Measurements from ENCODE around the gene BHLHE40.

BHLHE40 gene

GRCh38 chr3:4943549-4943948 is 35.7 kb upstream of the BHLHE40 start:
- no peak for TF ChIP-seq SIN3A (IDR thresholded peaks at IDR 0.05; ENCODE audit: borderline replicate concordance, insufficient read depth, low read length)

- no peak for TF ChIP-seq TAF1 (IDR thresholded peaks at IDR 0.05; ENCODE audit: borderline replicate concordance, insufficient read depth, low read length)
- no peak for TF ChIP-seq SIN3A (IDR thresholded peaks at IDR 0.05; ENCODE audit: borderline replicate concordance, insufficient read depth, low read length)
- TF ChIP-seq POLR2AphosphoS5 (IDR thresholded peaks at IDR 0.05; ENCODE audit: low read depth, low read length), result no peak
Measured at GRCh38 chr3:4945324-4945723, 33.9 kb upstream of the BHLHE40 start.

- no peak for TF ChIP-seq FOXP2 (optimal IDR thresholded peaks at IDR 0.05; ENCODE audit: borderline replicate concordance, extremely low read depth, extremely low read length, insufficient read depth)
- TF ChIP-seq TAF1 (IDR thresholded peaks at IDR 0.05; ENCODE audit: borderline replicate concordance, insufficient read depth, low read length), result no peak
- no peak for TF ChIP-seq POLR2AphosphoS5 (IDR thresholded peaks at IDR 0.05; ENCODE audit: low read depth, low read length)
- TF ChIP-seq SIN3A (IDR thresholded peaks at IDR 0.05; ENCODE audit: borderline replicate concordance, insufficient read depth, low read length), result no peak
- no peak for TF ChIP-seq REST (IDR thresholded peaks at IDR 0.05; ENCODE audit: insufficient read depth in 1 of 2, low read depth in 2 of 2, low read length in 2 of 2)
Measured at GRCh38 chr3:4947028-4947427, 32.2 kb upstream of the BHLHE40 start.

- TF ChIP-seq POLR2AphosphoS5 (IDR thresholded peaks at IDR 0.05; ENCODE audit: low read depth, low read length) (no peak), FOXP2 (optimal IDR thresholded peaks at IDR 0.05; ENCODE audit: borderline replicate concordance, extremely low read depth, extremely low read length, insufficient read depth) (no peak), REST (IDR thresholded peaks at IDR 0.05; ENCODE audit: insufficient read depth in 1 of 2, low read depth in 2 of 2, low read length in 2 of 2) (no peak)
Measured at GRCh38 chr3:4948395-4948794, 30.8 kb upstream of the BHLHE40 start.

- TF ChIP-seq REST (IDR thresholded peaks at IDR 0.05; ENCODE audit: insufficient read depth in 1 of 2, low read depth in 2 of 2, low read length in 2 of 2) (no peak), POLR2AphosphoS5 (IDR thresholded peaks at IDR 0.05; ENCODE audit: low read depth, low read length) (no peak), FOXP2 (optimal IDR thresholded peaks at IDR 0.05; ENCODE audit: borderline replicate concordance, extremely low read depth, extremely low read length, insufficient read depth) (no peak), TAF1 (IDR thresholded peaks at IDR 0.05; ENCODE audit: borderline replicate concordance, insufficient read depth, low read length) (no peak), SIN3A (IDR thresholded peaks at IDR 0.05; ENCODE audit: borderline replicate concordance, insufficient read depth, low read length) (no peak)
Measured at GRCh38 chr3:4949004-4949403, 30.2 kb upstream of the BHLHE40 start.

- no peak for TF ChIP-seq SIN3A (IDR thresholded peaks at IDR 0.05; ENCODE audit: borderline replicate concordance, insufficient read depth, low read length)
- TF ChIP-seq POLR2AphosphoS5 (IDR thresholded peaks at IDR 0.05; ENCODE audit: low read depth, low read length), result no peak
- no peak for TF ChIP-seq FOXP2 (optimal IDR thresholded peaks at IDR 0.05; ENCODE audit: borderline replicate concordance, extremely low read depth, extremely low read length, insufficient read depth)
- TF ChIP-seq REST (IDR thresholded peaks at IDR 0.05; ENCODE audit: insufficient read depth in 1 of 2, low read depth in 2 of 2, low read length in 2 of 2), result no peak
- TF ChIP-seq TAF1 (IDR thresholded peaks at IDR 0.05; ENCODE audit: borderline replicate concordance, insufficient read depth, low read length), result no peak
Measured at GRCh38 chr3:4949659-4950058, 29.6 kb upstream of the BHLHE40 start.
